Hematopoietic multipotent progenitor cell treated with erythropoietin and hydrocortisone succinate and interleukin-3 and kit ligand, for 6 days (in vitro differentiated cells): ENCODE data around the gene SNTB2.
"Not testable (repeated sequence)": the region's sequence is repeated elsewhere in the genome, so short reads cannot be mapped to it uniquely, and the experiment has no call there.

Source experiments
- DNase-seq: peaks from one replicate; pipeline ENCODE4 v3.0.0-alpha.2; 2015

The SNTB2 gene

GRCh38 chr16:69186642-69187445 is at the start of gene SNTB2:
SNTB2 (plus strand) TSS chr16:69187164; CDS start chr16:69187167, 3 bp downstream.
- peak; percentile 94 for DNase-seq

- no peak for DNase-seq
Observed at GRCh38 chr16:69138608-69139007, 48.4 kb upstream of the SNTB2 start.

GRCh38 chr16:69139464-69139863 is 47.5 kb upstream of the SNTB2 start:
- not testable (repeated sequence) for DNase-seq

DNA sequence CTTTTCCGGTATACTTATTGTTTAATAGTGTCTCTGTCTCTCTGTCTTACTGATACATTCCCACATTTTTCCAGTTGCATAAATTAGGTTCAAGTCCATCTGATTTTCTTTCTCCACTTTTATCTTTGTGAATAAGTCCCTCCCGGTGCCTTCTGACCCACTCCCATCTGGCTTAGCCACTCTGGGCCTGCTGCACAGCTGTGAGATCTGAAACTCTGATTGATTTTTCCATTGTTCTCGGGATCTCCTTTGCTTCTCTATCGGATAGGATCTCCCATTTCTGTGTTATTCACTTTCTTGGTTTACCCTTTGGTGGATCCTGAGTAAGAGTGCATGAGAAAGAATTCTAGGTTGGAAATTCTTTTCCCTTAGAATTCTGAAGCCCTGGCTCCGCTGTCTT is 46.0 kb upstream of the SNTB2 start:
- no peak for DNase-seq

- no peak for DNase-seq
Observed at GRCh38 chr16:69141936-69142335, 45.0 kb upstream of the SNTB2 start.

DNA sequence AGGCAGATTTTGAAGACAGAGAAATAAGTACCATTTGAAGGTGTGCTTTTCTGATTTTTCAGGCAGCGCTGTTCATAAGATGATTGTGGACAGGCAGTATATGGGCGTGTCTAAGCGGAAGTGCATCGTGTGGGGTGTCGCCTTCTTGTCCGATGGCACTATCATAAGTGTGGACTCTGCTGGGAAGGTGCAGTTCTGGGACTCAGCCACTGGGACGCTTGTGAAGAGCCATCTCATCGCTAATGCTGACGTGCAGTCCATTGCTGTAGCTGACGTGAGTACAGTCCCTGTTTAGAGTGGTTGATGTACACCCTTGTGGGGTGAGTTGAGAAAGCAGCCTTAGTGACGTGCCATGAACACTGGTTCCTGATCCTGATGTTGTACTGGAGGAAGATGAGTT is 43.8 kb upstream of the SNTB2 start:
- peak; percentile 66 for DNase-seq

DNA sequence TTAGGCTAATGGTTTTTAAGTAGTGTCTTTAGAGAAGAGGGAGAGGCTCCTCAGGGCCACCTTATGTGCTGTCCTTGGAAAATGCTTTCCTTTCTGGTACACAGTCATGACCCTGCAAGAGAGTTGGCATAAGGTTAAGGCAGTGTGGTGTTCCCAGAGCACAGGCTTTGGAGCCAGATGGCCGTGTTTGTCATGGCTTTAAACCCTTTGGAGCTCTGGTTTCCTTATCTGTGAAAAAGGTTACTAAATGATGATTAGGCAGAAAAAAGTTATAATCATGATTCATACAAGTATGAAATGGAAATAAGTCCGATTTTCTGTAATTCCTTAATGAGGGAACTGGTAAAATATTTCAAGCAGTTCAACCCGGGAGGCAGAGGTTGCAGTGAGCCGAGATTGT is 41.3 kb upstream of the SNTB2 start:
- no peak for DNase-seq

DNA sequence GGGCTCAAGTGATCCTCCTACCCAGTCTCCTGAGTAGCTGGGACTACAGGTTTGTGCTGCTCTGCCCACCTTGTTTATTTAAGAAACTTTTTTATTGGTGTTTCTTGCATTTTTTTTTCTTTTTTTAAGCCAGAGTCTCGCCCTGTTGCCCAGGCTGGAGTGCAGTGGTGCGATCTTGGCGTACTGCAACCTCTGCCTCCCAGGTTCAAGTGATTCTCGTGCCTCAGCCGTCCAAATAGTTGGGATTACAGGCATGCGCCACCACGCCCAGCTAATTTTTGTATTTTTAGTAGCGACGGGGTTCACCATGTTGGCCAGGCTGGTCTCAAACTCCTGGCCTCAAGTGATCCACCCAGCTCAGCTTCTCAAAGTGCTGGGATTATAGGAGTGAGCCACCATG is 37.3 kb upstream of the SNTB2 start:
- DNase-seq, result not testable (repeated sequence)

GRCh38 chr16:69150146-69150865 is 36.7 kb upstream of the SNTB2 start:
- DNase-seq, result peak; percentile 90

GRCh38 chr16:69157196-69157595 is 29.8 kb upstream of the SNTB2 start:
- no peak for DNase-seq

GRCh38 chr16:69160192-69160591 is 26.8 kb upstream of the SNTB2 start:
- no peak for DNase-seq

- no peak for DNase-seq
Observed at GRCh38 chr16:69165584-69165983, 21.4 kb upstream of the SNTB2 start.

- no peak for DNase-seq
Observed at GRCh38 chr16:69166221-69166833, 20.6 kb upstream of the SNTB2 start.

- no peak for DNase-seq
Observed at GRCh38 chr16:69166946-69167930, 19.7 kb upstream of the SNTB2 start.

- no peak for DNase-seq
Observed at GRCh38 chr16:69169051-69169450, 17.9 kb upstream of the SNTB2 start.

GRCh38 chr16:69169607-69170352 is 17.2 kb upstream of the SNTB2 start:
- DNase-seq, result no peak

DNA sequence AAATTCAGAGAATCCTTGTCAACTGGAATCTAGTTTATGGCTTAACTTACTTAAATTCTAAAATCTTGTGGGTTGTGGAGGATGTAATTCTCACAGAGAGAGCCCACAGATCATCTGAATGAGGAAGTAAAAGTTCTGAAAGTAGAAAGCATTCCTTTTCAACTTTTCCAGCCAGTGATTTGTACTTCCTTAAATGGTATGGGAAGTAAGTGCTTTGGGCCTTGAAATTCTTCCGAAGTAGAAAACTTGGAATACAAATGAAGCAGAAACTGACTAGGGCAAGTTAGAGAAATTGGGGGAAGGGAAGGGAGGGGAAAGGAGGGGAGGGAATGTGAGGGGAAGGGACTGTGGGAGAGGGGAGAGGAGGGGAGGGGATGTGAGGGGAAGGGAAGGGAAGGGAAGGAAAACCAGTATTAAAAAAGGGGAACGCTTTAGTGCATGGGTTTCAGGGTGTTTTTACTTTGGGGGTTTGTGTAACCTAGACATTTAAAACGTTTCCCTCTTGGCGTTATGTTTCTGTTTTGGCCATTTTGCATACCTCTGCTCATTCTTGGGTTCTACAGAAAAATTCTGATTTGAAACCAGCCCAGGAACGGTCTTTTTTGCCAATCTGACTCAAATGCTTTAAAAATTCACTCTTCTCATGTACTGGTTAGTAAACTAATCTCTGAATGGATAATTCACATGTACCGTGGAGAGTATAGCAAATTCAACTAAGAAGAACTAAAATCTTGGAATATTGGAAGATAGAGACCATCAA is 15.5 kb upstream of the SNTB2 start:
- no peak for DNase-seq

DNA sequence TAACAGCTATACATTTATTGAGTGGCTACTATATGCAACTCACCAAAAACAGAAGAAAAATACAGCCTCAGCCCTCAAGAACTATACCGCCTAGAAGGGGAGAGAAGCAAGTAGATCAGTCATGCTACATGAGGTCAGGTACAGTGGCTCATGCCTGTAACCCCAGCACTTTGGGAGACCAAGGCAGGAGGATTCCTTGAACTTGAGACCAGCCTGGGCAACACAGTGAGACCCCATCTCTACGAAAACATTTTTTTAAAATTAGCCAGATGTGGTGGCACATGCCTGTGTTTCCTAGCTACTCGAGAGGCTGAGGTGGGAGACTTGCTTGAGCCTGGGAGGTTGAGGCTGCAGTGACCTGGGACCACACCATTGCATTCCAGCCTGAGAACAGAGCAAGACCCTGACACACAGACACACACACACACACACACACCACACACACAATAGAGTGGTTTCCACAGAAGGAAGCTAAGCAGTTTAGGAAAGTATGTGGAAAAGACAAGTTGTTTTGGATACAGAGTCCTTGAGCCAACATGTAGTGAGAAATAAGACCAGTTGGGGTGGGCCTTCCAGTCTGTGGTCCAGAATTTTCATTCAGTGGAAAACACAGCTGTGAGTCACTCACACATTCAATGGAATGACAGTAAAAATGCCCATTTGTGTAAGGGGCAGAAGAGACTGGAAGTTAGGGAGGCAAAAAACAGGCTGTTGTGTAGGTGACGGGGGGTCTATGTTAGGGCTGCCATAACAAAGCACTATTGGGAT is 10.7 kb upstream of the SNTB2 start:
- DNase-seq, result no peak

GRCh38 chr16:69179328-69180010 is 7.5 kb upstream of the SNTB2 start:
- DNase-seq, result no peak

DNA sequence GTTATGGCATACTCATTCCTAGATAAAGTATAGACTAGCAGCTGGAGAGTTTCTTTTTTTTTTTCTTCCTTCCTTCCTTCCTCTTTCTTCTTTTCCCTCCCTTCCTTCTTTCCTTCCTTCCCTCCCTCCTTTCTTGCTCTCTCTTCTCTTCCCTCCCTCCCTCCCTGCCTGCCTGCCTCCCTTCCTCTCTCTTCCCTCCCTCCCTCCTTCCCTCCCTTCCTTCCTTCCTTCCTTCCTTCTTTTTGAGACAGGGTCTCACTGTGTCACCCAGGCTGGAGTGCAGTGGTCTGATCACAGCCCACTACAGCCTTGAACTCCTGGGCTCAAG is 7.0 kb upstream of the SNTB2 start:
- no peak for DNase-seq
